GM20431 (cell line): ENCODE measurements around the gene SDR9C7.
"Not testable (repeated sequence)": the region's sequence is repeated elsewhere in the genome, so short reads cannot be mapped to it uniquely, and the experiment has no call there.

Experiments used
- in situ Hi-C: fragments of 300-500 bp; cut with MseI, MboI; formaldehyde crosslinking; loops from one replicate; pipeline ENCODE4 v1.15.0; 2020; ENCODE audit warnings: low sequenced_read_pairs; ENCODE audit not compliant: unreplicated experiment

Gene SDR9C7

DNA sequence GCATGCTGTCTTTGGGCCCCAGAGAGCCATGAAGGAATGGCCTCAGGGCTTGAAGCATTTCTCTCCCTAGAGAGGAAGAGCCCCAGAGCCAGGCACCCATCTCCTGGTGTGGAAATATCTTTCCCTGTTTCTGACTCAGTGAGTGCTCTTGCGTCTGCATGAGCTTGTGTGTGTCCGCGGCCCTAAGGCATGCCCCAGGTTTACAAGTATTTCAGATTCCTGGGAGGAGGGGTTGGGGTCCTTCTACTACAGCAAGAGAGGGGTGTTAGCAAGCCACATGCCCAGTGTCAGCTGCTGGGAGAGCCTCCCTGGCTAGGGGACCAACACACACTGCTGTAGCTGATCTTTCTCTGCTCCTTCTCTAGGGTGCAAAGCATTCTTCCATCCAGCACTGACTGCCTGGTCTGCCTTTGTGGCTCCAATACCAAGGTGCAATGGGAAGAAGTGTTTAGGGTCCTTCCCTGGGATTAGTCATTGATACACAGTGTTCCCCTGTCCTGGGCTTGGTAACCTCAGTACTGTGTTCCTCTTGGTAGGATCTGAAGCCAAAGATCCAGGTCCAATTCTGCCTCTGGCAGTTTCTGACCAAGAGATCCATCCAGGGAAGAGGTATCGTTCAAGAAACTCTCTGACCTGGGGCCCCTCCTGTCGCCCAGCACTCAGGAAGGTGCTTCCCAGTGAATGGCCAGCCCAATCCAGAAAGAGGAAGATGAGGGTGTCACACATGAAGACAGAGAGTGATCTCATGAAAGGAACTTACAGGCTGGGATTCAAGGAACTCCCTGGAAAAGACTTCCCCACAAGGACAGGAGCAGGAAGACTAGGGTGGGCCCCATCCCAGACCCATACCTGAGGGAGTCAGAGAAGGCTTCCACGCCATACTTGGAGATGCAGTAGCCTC lies 20.1 kb upstream of the SDR9C7 start:
- in situ Hi-C loops, result no loop called here

DNA sequence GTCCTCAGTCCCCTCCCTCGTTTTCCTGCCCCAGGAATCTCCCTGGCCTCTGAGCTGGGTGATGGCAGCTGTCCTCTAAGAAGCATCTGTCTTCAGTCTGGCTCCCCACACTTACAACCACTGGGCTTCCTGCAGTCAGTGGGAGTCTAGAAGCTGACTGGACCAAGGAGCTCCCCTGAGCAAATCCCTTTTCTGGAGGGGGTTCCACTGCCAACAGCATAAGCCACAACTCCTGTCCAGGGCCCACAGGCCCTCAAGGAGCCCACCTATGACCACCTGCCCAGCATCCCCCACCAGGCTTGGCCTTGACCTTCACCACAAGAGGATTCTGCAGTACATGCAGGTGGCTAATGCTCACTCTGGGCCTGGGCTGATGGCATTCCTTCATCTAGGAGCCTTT lies 19.1 kb upstream of the SDR9C7 start:
- in situ Hi-C loops, result no loop called here

DNA sequence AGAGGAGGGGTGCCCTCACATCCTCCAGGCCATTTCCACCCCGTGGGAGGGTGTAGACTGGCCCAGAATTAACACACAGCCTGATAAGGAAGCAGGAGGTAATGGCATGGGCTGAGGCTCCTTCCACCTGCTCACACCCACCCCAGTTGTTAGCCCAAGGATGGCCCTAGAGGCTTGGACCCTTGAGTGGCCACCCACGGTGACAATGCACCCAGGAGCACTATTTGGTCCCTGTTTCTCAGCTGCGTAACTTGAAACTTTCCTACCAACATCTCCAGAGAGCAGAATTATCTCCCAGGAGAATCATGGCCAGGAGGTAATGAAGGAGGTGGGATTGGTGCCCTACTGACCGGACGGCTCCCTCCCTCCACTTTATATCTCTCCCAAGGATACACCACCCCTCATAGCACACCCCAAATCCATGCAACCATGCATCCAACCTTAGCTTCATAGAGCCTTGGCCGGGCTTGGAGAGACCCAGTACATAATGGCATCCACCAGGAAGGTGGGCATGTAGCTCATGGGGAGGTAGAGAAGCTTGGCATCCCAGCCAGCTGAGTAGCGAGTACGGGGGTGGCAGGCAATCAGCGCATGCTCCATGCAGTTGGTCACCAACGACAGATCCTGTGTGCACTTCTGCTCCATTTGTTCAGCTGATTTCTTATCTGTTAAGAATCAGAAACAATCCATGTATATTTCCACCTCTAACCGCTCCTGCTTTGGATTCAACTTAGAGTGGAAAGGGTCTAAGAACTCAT lies 17.6 kb upstream of the SDR9C7 start:
- in situ Hi-C loops, result no loop called here

DNA sequence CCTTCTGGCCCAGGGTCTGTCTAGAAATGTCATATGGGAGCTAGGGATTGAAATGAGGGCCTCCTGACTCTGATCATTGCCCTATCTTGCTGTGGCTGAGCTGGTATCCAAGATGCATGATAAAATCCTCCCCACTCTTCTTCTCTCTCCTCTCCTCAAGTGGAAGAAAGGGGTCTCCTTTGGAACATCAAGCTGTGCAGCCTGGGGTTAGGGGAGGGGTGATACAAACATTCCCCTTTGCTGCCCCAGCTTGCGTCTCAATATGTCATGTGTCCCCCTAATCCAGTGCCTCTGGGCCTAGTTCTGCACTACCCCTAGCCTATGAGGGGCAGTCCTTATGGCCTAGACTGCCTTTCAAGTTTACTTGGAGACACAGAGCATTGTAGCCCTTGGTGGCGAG lies 14.7 kb upstream of the SDR9C7 start:
- in situ Hi-C loops, result no loop called here

DNA sequence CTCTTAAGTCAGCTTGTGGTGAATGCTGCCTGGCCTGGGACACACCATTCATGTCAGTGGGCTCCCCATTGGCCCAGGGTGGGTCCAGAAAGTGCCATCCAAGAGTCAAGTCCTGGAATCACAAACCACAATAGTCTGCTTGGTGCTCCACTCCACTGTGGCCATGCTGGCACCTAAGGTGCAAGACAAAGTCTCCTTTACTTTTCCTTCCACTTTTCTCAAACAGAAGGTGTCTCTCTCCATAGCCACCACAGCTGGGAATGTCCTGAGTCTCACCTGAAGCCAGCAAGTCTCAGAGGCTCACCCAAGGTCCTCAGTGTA lies 14.2 kb upstream of the SDR9C7 start:
- in situ Hi-C loops, result no loop called here

DNA sequence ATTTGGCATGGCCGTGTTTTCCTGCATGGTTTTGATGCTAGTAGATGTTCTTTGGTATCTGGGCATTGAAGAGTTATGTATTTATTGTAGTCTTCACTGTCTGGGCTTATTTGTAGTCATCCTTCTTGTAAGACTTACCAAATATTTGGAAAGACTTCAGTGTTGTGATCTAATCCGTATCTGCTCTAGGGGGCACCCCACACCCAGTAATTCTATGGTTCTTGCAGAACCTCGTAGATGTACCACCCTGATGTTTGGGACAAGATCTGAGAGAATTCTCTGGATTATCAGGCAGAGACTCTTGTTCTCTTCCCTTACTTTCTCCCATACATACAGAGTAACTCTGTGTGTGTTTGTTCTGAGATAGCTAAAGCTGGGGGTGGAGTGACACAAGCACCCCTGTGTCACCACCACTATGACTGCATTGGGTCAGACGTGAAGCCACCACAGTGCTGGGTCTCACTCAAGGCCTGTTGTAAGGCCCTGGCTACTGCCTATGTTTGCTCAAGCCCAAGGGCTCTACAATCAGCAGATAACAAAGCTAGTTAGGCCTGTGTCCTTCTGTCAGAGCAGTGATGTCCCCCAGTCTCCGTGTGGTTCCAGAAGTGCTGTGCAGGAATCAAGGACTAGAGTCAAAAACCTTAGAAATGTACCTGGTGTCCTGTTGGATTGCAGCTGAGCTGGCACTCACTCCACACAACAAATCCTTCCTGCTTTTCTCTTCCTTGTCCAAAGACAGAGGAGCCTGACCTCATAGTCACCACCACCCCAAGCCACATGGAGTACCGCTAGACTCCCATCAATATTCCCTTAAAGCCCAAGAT lies 13.6 kb upstream of the SDR9C7 start:
- in situ Hi-C loops, result no loop called here

DNA sequence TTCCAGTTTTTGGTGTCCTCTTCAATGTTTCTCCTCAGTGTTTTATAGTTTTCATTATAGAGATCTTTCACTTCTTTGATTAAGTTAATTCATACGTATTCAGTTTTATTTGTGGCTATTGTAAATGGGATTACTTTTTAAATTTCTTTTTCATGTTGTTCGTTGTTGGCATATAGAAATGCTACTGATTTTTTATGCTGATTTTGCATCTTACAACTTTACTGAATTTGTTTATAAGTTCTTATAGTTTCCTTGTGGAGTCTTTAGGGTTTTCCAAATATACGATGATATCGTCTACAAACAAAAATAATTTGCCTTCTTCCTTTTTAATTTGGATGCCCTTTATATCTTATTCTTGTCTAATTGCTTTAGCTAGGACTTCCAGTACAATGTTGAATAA lies 9.7 kb upstream of the SDR9C7 start:
- in situ Hi-C loops, result no loop called here

DNA sequence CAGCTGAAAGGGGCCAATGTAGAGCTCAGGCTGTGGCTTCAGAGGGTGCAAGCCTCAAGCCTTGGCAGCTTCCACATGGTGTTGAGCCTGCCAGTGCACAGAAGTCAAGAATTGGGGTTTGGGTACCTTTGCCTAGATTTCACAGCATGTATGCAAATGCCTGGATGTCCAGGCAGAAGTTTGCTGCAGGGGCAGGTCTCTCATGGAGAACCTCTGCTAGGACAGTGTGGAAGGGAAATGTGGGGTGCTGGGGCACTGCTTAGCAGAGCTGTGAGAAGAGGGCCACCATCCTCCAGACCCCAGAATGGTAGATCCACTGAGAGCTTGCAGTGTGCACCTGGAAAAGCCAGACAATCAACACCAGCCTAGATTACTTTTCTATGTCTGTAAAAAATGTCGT lies 9.2 kb upstream of the SDR9C7 start:
- in situ Hi-C loops, result not testable (repeated sequence)

DNA sequence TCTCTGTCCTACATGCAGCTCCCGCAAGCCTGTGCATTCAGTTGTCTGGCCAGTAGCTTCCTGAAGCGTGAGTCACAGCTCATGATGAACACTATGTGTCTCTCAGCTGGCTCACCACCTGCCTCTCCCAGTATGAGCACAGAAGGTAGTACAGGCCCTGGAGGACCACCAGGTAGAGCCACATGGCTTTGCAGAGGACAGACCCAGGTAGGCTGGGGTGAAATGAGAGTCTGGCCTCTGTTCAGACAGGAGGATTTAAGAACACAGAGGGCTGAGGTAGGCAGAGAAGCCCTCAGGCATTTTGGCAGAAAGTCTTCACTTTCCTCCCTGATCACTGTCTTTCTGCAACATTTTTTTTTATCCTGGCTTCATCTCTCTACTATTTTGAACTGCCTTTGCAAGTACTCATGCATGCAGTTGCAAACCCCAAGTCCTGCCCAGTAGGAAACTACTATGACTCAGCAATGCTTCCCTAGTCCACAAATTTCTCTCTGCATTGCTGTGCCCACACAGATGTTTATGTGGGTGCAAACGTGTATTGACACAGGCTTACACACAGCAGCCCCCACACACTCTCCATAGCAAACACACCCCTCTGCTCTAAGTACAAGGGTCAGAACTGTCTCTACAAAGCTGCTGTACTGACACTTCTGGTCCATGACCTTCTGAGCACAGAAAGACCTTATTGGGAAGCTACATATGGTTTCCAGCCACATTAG lies 7.2 kb upstream of the SDR9C7 start:
- in situ Hi-C loops, result no loop called here

DNA sequence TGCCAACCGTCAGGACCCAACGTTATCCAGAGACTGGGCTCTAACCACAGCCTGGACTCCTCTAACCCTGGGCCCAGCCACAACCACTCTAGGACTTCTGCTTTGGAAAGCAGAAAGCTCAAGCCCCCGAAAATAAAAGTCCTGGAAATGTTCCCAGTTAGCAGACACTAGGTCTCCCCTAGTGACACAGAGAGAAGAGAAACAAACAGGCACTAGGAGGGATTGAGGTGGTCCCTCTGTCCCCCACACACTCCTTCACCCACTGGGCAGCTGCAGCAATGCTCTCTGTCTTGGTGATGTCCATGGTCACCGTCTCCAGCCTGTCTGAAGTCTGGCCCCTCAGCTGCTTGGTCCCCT lies 6.7 kb upstream of the SDR9C7 start:
- in situ Hi-C loops, result not testable (repeated sequence)

DNA sequence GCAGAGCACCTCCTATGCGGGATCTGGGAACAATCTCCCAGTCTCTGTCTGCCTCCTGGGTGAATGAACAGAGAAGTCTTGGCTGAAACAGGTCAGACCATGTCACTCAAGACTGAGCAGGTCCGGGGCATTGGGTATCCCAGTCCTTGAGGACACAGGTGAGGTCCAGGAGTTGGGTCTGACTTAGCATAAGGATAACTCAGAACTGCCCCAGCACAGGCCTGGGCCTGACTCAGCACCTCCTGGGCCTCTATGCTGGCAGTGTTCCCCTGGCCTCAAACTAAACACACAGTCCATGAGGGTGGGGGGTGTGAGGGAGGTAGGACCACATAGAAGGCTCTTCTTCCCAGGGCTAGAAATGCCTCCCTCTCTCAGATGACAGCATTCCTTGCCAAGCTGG lies 1.5 kb upstream of the SDR9C7 start:
- in situ Hi-C loops, result no loop called here

DNA sequence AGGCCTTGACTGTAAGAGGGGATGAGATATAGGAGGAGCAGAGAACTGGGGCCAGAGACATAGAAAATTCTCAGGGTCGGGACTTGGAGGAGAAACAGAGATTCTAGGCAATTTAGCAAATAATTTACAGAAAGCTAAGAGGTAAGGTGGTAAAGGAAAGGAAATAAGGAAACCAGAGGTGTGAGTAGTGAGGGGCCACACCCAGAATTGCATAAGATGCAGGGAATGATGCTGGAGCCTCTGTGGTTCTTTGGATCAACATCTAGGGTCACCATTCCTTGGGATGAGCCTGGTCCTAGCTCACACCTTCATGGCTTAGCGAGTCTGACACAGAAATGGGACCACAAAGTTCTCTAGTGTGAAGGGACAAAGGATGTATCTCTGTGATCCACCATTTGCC lies 949 bp upstream of the SDR9C7 start:
- in situ Hi-C loops, result no loop called here

DNA sequence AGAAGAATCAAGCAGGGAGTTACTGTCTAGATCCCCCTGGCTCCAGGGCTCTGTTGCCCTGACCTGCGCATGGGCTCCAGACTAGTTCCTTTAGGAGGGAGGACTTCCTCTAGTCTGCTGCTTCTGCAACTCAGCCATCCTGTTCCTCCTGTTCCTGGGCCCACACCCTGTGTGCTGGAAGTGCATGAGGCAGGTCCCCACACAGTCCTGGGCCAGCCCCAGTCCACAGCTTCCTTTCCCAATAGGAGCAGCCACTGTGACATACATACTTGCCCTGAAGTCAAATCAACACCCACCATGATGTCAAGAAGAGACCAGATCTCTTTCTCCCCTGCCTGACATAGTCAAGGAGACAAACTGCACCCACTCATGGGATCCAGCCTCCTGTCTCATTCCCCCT lies 1.3 kb downstream of the SDR9C7 start:
- in situ Hi-C loops, result no loop called here

DNA sequence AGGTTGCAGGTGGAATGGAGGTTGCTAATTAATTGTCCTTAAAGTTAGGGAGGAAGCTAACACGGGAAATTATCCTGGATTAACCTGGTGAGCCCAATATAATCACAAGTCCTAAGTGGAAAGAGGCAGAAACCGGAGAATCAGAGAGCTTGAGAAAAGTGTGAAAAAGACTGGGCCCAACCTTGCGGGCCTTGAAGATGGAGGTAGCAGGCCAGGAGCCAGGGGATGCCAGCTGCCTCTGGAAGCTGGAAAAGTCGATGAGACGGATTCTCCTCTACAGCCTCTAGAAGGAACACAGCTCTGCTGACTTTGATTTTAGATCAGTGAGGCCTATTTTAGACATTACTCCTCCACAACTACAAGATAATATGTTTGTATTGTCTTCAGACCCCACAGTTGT lies 2.1 kb downstream of the SDR9C7 start:
- in situ Hi-C loops, result no loop called here

DNA sequence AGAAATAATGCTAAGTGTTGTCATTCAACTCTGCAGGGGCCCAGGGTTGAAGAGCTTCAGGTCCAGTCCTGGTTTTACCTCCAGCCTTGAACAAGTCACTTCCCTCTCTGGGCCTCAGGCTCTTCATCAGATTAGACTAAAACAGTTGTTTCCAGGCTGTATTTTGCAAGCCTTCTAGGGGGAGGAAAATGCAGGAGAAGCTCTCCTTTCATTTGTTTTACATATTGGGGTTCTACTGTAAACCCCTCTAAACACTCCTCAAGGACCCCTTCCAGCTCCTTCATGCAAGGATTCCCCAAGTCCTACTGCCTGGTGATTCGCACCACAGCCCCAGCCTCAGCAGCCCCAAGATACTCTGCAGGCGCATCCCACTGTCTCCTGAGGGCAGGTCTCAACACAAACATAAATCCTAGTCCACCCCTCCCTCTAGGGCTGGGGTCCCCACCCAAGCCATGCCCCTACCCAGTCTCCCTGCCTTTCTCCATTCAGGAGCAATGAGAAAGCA lies 2.7 kb downstream of the SDR9C7 start:
- in situ Hi-C loops, result no loop called here

DNA sequence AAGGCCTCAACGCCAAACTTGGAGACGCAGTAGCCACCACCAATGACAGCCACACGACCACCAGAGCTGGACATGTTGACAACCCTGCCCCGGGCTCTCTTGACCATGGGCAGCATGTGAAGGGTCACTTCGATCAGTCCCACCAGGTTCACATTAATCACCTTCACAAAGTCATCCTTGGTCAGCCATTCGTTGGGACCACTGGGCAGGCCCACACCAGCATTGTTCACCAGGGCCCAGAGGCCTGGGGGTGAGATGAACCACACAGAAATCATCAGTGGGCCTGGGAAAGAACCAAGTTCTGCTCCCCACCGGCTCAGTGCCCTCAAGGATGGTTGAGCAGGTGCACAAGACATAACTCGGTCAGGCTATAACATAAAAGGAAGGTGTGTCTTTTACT lies 4.0 kb downstream of the SDR9C7 start:
- in situ Hi-C loops, result no loop called here

DNA sequence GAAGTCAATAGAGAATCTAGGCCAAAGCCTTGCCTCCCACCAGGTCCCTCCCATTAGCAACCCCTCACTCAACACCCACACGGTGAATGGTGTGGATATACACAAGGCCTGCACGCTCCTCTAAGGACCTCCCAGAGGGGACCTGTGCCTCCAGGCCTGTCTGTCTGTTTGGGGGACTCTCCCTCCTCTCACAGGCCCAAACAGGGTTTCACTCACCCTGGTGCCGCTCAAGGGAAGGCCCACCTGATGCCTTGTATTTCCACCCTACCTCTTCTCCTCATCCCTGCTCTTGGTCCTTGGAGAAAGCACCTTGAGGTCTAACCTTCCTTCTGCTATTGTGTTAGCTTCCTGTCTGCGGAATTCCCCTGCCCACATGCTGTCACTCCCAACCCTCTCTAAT lies 4.4 kb downstream of the SDR9C7 start:
- in situ Hi-C loops, result no loop called here

DNA sequence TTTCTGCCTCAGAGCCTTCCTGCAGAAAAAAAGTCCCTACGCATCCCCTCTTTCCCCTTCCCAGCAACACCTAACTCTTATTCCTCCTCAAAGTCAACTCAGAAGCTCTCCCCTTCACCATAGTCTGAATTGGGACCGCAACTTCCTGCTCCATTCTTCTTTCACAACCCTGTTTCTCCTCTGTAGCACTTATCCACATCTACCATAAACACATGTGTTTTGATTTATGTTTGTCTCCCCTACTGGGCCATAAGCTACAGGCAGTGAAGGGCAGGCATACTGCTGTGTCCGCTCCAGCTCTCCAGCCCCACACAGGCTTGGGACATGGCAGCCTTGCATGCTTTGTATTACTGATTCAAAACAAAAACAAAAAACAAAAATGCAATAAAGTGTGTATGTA lies 5.9 kb downstream of the SDR9C7 start:
- in situ Hi-C loops, result no loop called here

DNA sequence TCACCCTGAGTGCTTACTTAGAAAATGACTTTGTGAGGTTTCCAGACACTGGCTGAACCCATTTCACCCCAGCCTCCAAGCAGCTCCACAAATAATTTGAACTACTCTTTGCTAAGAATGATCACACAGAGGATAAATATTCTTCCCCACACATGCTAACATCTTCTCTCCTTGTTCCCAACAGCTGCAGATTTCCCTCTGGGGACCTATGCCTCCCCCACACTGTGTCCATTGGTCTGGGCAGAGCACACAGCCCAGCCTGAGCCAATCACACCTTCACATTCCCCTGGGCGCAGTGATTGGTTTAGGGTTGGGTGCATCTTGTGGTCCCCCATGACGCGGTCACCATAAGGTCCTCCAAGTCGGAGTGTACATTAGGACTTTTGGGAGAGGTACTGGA lies 6.9 kb downstream of the SDR9C7 start:
- in situ Hi-C loops, result no loop called here

DNA sequence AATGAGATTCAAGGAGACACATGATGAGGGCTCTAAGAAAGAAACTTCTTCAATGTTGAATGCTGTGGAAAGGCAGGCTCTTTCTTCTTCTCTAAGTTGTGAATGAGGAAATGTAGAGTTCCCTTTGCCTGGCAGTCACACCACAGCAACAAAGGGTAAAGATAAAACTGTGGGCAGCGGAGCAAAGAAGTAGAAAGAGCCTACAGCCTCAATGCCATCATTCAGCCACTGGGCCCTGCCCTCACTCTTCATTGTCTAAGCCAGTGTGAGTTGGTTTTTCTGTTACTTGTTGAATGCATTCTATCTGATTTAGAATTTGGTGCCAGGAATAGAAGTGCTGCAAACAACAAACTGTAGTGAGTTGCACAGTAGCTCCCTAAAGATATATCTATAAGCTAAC lies 12.2 kb downstream of the SDR9C7 start:
- in situ Hi-C loops, result no loop called here
